Thymus (tissue), 11 donors: ENCODE results near the gene OCSTAMP. TPM values are rescaled to one million over a fixed set of nuclear protein-coding genes. Genes with fewer than 3 reads are reported as not detected.

Source experiments
- DNase-seq, 9 donors: peaks; one replicate each; pipeline ENCODE4 v3.0.0-alpha.2; 2013; ENCODE audit warnings: low spot score in 9 of 9, low read depth in 6 of 9, missing footprints in 1 of 9
- H3K27ac ChIP-seq, 2 donors: one replicate each; pipeline ENCODE4 v1.5.1; 2013; ENCODE audit warnings: control low read depth in 1 of 2, low read depth in 1 of 2, low read length in 1 of 2, mild to moderate bottlenecking in 1 of 2, moderate library complexity in 1 of 2
- H3K27me3 ChIP-seq, 2 donors: one replicate each; pipeline ENCODE4 v1.5.1; 2013; ENCODE audit warnings: low read length in 1 of 2; ENCODE audit not compliant: control insufficient read depth in 2 of 2, insufficient read depth in 1 of 2
- H3K36me3 ChIP-seq, 2 donors: one replicate each; pipeline ENCODE4 v1.5.1; 2013; ENCODE audit warnings: low read length in 1 of 2, mild to moderate bottlenecking in 1 of 2, moderate library complexity in 1 of 2; ENCODE audit not compliant: control insufficient read depth in 2 of 2, insufficient read depth in 2 of 2
- H3K4me1 ChIP-seq, 2 donors: one replicate each; pipeline ENCODE4 v1.5.1; 2013; ENCODE audit warnings: low read length in 2 of 2; ENCODE audit not compliant: control insufficient read depth in 2 of 2, insufficient read depth in 2 of 2
- H3K4me3 ChIP-seq, 2 donors: one replicate each; pipeline ENCODE4 v1.5.1; 2013; ENCODE audit warnings: low read length in 2 of 2, control low read depth in 1 of 2, mild to moderate bottlenecking in 1 of 2
- H3K9me3 ChIP-seq, 2 donors: one replicate each; pipeline ENCODE4 v1.5.1; 2013; ENCODE audit warnings: low read length in 1 of 2, mild to moderate bottlenecking in 1 of 2; ENCODE audit not compliant: control insufficient read depth in 2 of 2, insufficient read depth in 1 of 2
- WGBS: extraction: QIAGEN DNeasy Blood & Tissue Kit; methylation state at CpG from one replicate; pipeline ENCODE4 v1.1.7; 2013; 5-methylcytosine and 5-hydroxymethylcytosine counted together
- polyA plus RNA-seq: library from polyadenylated mRNA; stranded (reverse); fragments of 200-250 nt; gene quantifications from one replicate; pipeline ENCODE4 v1.2.3, GENCODE V29; 2013
- total RNA-seq: library from RNA; stranded (reverse); fragments of 120-200 nt; gene quantifications from one replicate; pipeline ENCODE4 v1.2.4, GENCODE V29; 2013
- donor health status: healthy.

OCSTAMP gene
- total and polyA plus RNA-seq, 2 donors = under 0.01 to 0.02 TPM

- no peaks in the 10 kb centered on the region for H3K9me3 ChIP-seq
- no peaks in the 10 kb centered on the region for H3K36me3 ChIP-seq
- H3K27ac ChIP-seq = no peak overlapping the region
- WGBS = 92% methylated on average over 10 of the region's 10 CpGs
- H3K4me1 ChIP-seq = peaks cover 0 to 5% of the 10 kb centered on the region in 2 donors
- no peak overlapping the region for H3K4me3 ChIP-seq
- no peaks in the 10 kb centered on the region for H3K27me3 ChIP-seq
- DNase-seq = no peak
Observed at GRCh38 chr20:46566125-46566524, 15.7 kb upstream of the OCSTAMP start.

- Histone ChIP-seq H3K4me1 (peaks cover 0 to 5% of the 10 kb centered on the region in 2 donors), H3K27ac (no peak overlapping the region), H3K4me3 (no peak overlapping the region), H3K9me3 (no peaks in the 10 kb centered on the region), H3K36me3 (no peaks in the 10 kb centered on the region), H3K27me3 (no peaks in the 10 kb centered on the region)
- 88% methylated on average over 7 of the region's 7 CpGs for WGBS
- no peak for DNase-seq
Observed at GRCh38 chr20:46564241-46564957, 13.9 kb upstream of the OCSTAMP start.

- Histone ChIP-seq H3K4me3 (no peak overlapping the region), H3K9me3 (no peaks in the 10 kb centered on the region), H3K36me3 (no peaks in the 10 kb centered on the region), H3K4me1 (peaks cover 0 to 5% of the 10 kb centered on the region in 2 donors), H3K27ac (no peak overlapping the region), H3K27me3 (no peaks in the 10 kb centered on the region)
- no peak for DNase-seq
- WGBS = 73% methylated on average over 2 of the region's 2 CpGs
Observed at GRCh38 chr20:46563860-46564221, 13.4 kb upstream of the OCSTAMP start.

- H3K27ac ChIP-seq = no peak overlapping the region
- no peak for DNase-seq
- H3K4me1 ChIP-seq = peaks cover 0 to 5% of the 10 kb centered on the region in 2 donors
- H3K4me3 ChIP-seq = no peak overlapping the region
- 94% methylated on average over 16 of the region's 16 CpGs for WGBS
- H3K9me3 ChIP-seq = no peaks in the 10 kb centered on the region
- H3K27me3 ChIP-seq = no peaks in the 10 kb centered on the region
- H3K36me3 ChIP-seq = no peaks in the 10 kb centered on the region
Observed at GRCh38 chr20:46563170-46563859, 12.9 kb upstream of the OCSTAMP start.

- H3K9me3 ChIP-seq = no peaks in the 10 kb centered on the region
- DNase-seq = peak in 7 of 9 donors; percentile 21 to 68 (median 34)
- no peak overlapping the region for H3K4me3 ChIP-seq
- peaks cover 0 to 5% of the 10 kb centered on the region in 2 donors for H3K4me1 ChIP-seq
- H3K27ac ChIP-seq = no peak overlapping the region
- no peaks in the 10 kb centered on the region for H3K27me3 ChIP-seq
- WGBS = 34% methylated on average over 19 of the region's 19 CpGs
- H3K36me3 ChIP-seq = no peaks in the 10 kb centered on the region
Observed at GRCh38 chr20:46562373-46563169, 12.1 kb upstream of the OCSTAMP start.

- Histone ChIP-seq H3K36me3 (no peaks in the 10 kb centered on the region), H3K27me3 (no peaks in the 10 kb centered on the region), H3K4me1 (peaks cover 0 to 5% of the 10 kb centered on the region in 2 donors), H3K9me3 (no peaks in the 10 kb centered on the region), H3K4me3 (no peak overlapping the region), H3K27ac (no peak overlapping the region)
- WGBS = 52% methylated on average over 5 of the region's 5 CpGs
- DNase-seq = no peak
Observed at GRCh38 chr20:46562009-46562372, 11.5 kb upstream of the OCSTAMP start.

GRCh38 chr20:46559685-46560440 lies 9.4 kb upstream of the OCSTAMP start:
- DNase-seq = no peak
- H3K4me1 ChIP-seq = peaks cover 0 to 5% of the 10 kb centered on the region in 2 donors
- 84% methylated on average over 7 of the region's 7 CpGs for WGBS

GRCh38 chr20:46559001-46559400 lies 8.5 kb upstream of the OCSTAMP start:
- Histone ChIP-seq H3K4me1 (peaks cover 0 to 5% of the 10 kb centered on the region in 2 donors), H3K27me3 (no peaks in the 10 kb centered on the region), H3K9me3 (no peaks in the 10 kb centered on the region), H3K4me3 (no peak overlapping the region), H3K36me3 (no peaks in the 10 kb centered on the region), H3K27ac (no peak overlapping the region)
- no peak for DNase-seq
- 96% methylated on average over 3 of the region's 3 CpGs for WGBS

More at GRCh38 chr20:46559685-46560440, 9.4 kb upstream of the OCSTAMP start:
- no peaks in the 10 kb centered on the region for H3K36me3 ChIP-seq
- H3K27me3 ChIP-seq = no peaks in the 10 kb centered on the region
- H3K4me3 ChIP-seq = no peak overlapping the region
- H3K9me3 ChIP-seq = no peaks in the 10 kb centered on the region
- no peak overlapping the region for H3K27ac ChIP-seq
